Measurements from ENCODE around the gene ZNF800.

Gene ZNF800

GRCh38 chr7:127367679-127368078 is 24.8 kb downstream of the ZNF800 start:
- Histone ChIP-seq H3K4me1 (ENCODE audit: control insufficient read depth, insufficient read depth, low read depth, low read length) (no peaks in the 10 kb centered on the region), H3K4ac (ENCODE audit: low read depth in 1 of 2, low read length in 2 of 2) (no peak overlapping the region), H3K27me3 (ENCODE audit: control insufficient read depth in 1 of 2, insufficient read depth in 1 of 2, low read length in 2 of 2) (no peaks in the 10 kb centered on the region), H2BK120ac (ENCODE audit: low read depth, low read length) (no peak overlapping the region), H3K79me1 (replicated peaks; ENCODE audit: low read length, poor library complexity, severe bottlenecking) (peaks cover 17% of the 10 kb centered on the region), H2BK12ac (ENCODE audit: low read length in 2 of 2) (no peak overlapping the region), H2AK5ac (ENCODE audit: low read length, severe bottlenecking) (no peak overlapping the region), H2BK15ac (ENCODE audit: low read depth, poor library complexity, severe bottlenecking) (no peak overlapping the region), H2BK5ac (ENCODE audit: low read depth, low read length, poor library complexity, severe bottlenecking) (no peak overlapping the region), H3K9ac (ENCODE audit: low read length) (no peak overlapping the region), H3K14ac (ENCODE audit: low read length in 2 of 2) (no peak overlapping the region), H2AFZ (ENCODE audit: low read depth, low read length) (no peak overlapping the region), H4K8ac (ENCODE audit: low read length) (no peak overlapping the region), H3K36me3 (ENCODE audit: control insufficient read depth in 1 of 2, insufficient read depth in 2 of 2, low read depth in 1 of 2, low read length in 2 of 2) (peaks cover 0 to 84% of the 10 kb centered on the region in 2 experiments), H3K27ac (ENCODE audit: low read length, poor library complexity, severe bottlenecking) (no peak overlapping the region), H3K23ac (ENCODE audit: low read length in 2 of 2) (no peak overlapping the region), H3K4me3 (ENCODE audit: insufficient read depth in 1 of 2, low read depth in 1 of 2, low read length in 2 of 2) (no peak overlapping the region), H3K18ac (ENCODE audit: low read depth in 1 of 2, low read length in 2 of 2) (no peak overlapping the region), H3K9me3 (ENCODE audit: control insufficient read depth, low read length) (no peaks in the 10 kb centered on the region), H4K91ac (ENCODE audit: low read length) (no peak overlapping the region), H3K4me2 (ENCODE audit: low read length, poor library complexity, severe bottlenecking) (no peak overlapping the region)
- DNase-seq, result no peak
- 100% methylated on average over 1 of the region's 2 CpGs for WGBS

GRCh38 chr7:127366680-127367079 is 25.8 kb downstream of the ZNF800 start:
- peaks cover 0 to 89% of the 10 kb centered on the region in 2 experiments for H3K36me3 ChIP-seq (ENCODE audit: control insufficient read depth in 1 of 2, insufficient read depth in 2 of 2, low read depth in 1 of 2, low read length in 2 of 2)
- 100% methylated on average over 2 of the region's 2 CpGs for WGBS

DNA sequence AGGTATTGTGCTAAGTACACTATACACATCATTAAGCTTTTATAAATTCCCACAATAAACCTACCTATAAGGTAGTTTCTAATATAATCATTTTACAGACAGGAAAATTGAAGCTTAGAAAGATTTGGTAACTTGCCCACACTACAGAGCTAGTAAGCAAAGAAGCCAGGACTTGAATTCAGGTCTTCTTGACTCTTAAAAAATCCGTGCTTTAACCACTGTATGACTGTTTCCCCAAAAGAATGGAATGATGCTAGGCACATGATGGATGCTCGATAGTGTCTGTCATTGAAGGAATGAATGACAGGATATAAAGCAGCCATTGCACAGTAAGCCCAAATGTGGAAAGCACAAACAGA is 26.6 kb downstream of the ZNF800 start:
- Histone ChIP-seq H3K4me1 (ENCODE audit: control insufficient read depth, insufficient read depth, low read depth, low read length) (no peaks in the 10 kb centered on the region), H3K18ac (ENCODE audit: low read depth in 1 of 2, low read length in 2 of 2) (no peak overlapping the region), H3K27ac (ENCODE audit: low read length, poor library complexity, severe bottlenecking) (no peak overlapping the region), H3K36me3 (ENCODE audit: control insufficient read depth in 1 of 2, insufficient read depth in 2 of 2, low read depth in 1 of 2, low read length in 2 of 2) (peaks cover 4 to 89% of the 10 kb centered on the region in 2 experiments), H2AFZ (ENCODE audit: low read depth, low read length) (no peak overlapping the region), H2AK5ac (ENCODE audit: low read length, severe bottlenecking) (no peak overlapping the region), H3K14ac (ENCODE audit: low read length in 2 of 2) (no peak overlapping the region), H4K91ac (ENCODE audit: low read length) (no peak overlapping the region), H4K8ac (ENCODE audit: low read length) (no peak overlapping the region), H2BK5ac (ENCODE audit: low read depth, low read length, poor library complexity, severe bottlenecking) (no peak overlapping the region), H3K79me1 (replicated peaks; ENCODE audit: low read length, poor library complexity, severe bottlenecking) (peaks cover 20% of the 10 kb centered on the region), H3K9ac (ENCODE audit: low read length) (no peak overlapping the region), H2BK15ac (ENCODE audit: low read depth, poor library complexity, severe bottlenecking) (no peak overlapping the region), H3K4me2 (ENCODE audit: low read length, poor library complexity, severe bottlenecking) (no peak overlapping the region), H3K23ac (ENCODE audit: low read length in 2 of 2) (no peak overlapping the region), H3K9me3 (ENCODE audit: control insufficient read depth, low read length) (no peaks in the 10 kb centered on the region), H3K4me3 (ENCODE audit: insufficient read depth in 1 of 2, low read depth in 1 of 2, low read length in 2 of 2) (no peak overlapping the region), H3K4ac (ENCODE audit: low read depth in 1 of 2, low read length in 2 of 2) (no peak overlapping the region), H2BK12ac (ENCODE audit: low read length in 2 of 2) (no peak overlapping the region), H2BK120ac (ENCODE audit: low read depth, low read length) (no peak overlapping the region), H3K27me3 (ENCODE audit: control insufficient read depth in 1 of 2, insufficient read depth in 1 of 2, low read length in 2 of 2) (no peaks in the 10 kb centered on the region)
- WGBS, result 100% methylated on average over 2 of the region's 2 CpGs
- no peak for DNase-seq

More at GRCh38 chr7:127366680-127367079, 25.8 kb downstream of the ZNF800 start:
- no peak overlapping the region for H4K8ac ChIP-seq (ENCODE audit: low read length)
- H2BK12ac ChIP-seq (ENCODE audit: low read length in 2 of 2), result no peak overlapping the region
- H2BK120ac ChIP-seq (ENCODE audit: low read depth, low read length), result no peak overlapping the region
- H3K14ac ChIP-seq (ENCODE audit: low read length in 2 of 2), result no peak overlapping the region
- no peaks in the 10 kb centered on the region for H3K4me1 ChIP-seq (ENCODE audit: control insufficient read depth, insufficient read depth, low read depth, low read length)
- H3K18ac ChIP-seq (ENCODE audit: low read depth in 1 of 2, low read length in 2 of 2), result no peak overlapping the region
- H3K4me2 ChIP-seq (ENCODE audit: low read length, poor library complexity, severe bottlenecking), result no peak overlapping the region
- H2BK15ac ChIP-seq (ENCODE audit: low read depth, poor library complexity, severe bottlenecking), result no peak overlapping the region
- H2AFZ ChIP-seq (ENCODE audit: low read depth, low read length), result no peak overlapping the region
- H2BK5ac ChIP-seq (ENCODE audit: low read depth, low read length, poor library complexity, severe bottlenecking), result no peak overlapping the region
- H3K4ac ChIP-seq (ENCODE audit: low read depth in 1 of 2, low read length in 2 of 2), result no peak overlapping the region
- no peak for DNase-seq
- no peak overlapping the region for H3K4me3 ChIP-seq (ENCODE audit: insufficient read depth in 1 of 2, low read depth in 1 of 2, low read length in 2 of 2)
- no peak overlapping the region for H3K27ac ChIP-seq (ENCODE audit: low read length, poor library complexity, severe bottlenecking)
- H3K23ac ChIP-seq (ENCODE audit: low read length in 2 of 2), result no peak overlapping the region
- H3K9me3 ChIP-seq (ENCODE audit: control insufficient read depth, low read length), result no peaks in the 10 kb centered on the region
- H4K91ac ChIP-seq (ENCODE audit: low read length), result no peak overlapping the region
- peaks cover 17% of the 10 kb centered on the region for H3K79me1 ChIP-seq (replicated peaks; ENCODE audit: low read length, poor library complexity, severe bottlenecking)
- H3K27me3 ChIP-seq (ENCODE audit: control insufficient read depth in 1 of 2, insufficient read depth in 1 of 2, low read length in 2 of 2), result no peaks in the 10 kb centered on the region
- H2AK5ac ChIP-seq (ENCODE audit: low read length, severe bottlenecking), result no peak overlapping the region
- H3K9ac ChIP-seq (ENCODE audit: low read length), result no peak overlapping the region

- Histone ChIP-seq H3K36me3 (ENCODE audit: control insufficient read depth in 1 of 2, insufficient read depth in 2 of 2, low read depth in 1 of 2, low read length in 2 of 2) (peaks cover 4 to 89% of the 10 kb centered on the region in 2 experiments), H2BK120ac (ENCODE audit: low read depth, low read length) (no peak overlapping the region), H3K9ac (ENCODE audit: low read length) (no peak overlapping the region), H3K18ac (ENCODE audit: low read depth in 1 of 2, low read length in 2 of 2) (no peak overlapping the region), H4K91ac (ENCODE audit: low read length) (no peak overlapping the region), H2AK5ac (ENCODE audit: low read length, severe bottlenecking) (no peak overlapping the region), H3K27me3 (ENCODE audit: control insufficient read depth in 1 of 2, insufficient read depth in 1 of 2, low read length in 2 of 2) (no peaks in the 10 kb centered on the region), H4K8ac (ENCODE audit: low read length) (no peak overlapping the region), H3K79me1 (replicated peaks; ENCODE audit: low read length, poor library complexity, severe bottlenecking) (peaks cover 23% of the 10 kb centered on the region), H2BK15ac (ENCODE audit: low read depth, poor library complexity, severe bottlenecking) (no peak overlapping the region), H3K23ac (ENCODE audit: low read length in 2 of 2) (no peak overlapping the region), H2AFZ (ENCODE audit: low read depth, low read length) (no peak overlapping the region), H3K14ac (ENCODE audit: low read length in 2 of 2) (no peak overlapping the region), H2BK12ac (ENCODE audit: low read length in 2 of 2) (no peak overlapping the region), H2BK5ac (ENCODE audit: low read depth, low read length, poor library complexity, severe bottlenecking) (no peak overlapping the region), H3K4me2 (ENCODE audit: low read length, poor library complexity, severe bottlenecking) (no peak overlapping the region), H3K27ac (ENCODE audit: low read length, poor library complexity, severe bottlenecking) (no peak overlapping the region), H3K9me3 (ENCODE audit: control insufficient read depth, low read length) (no peaks in the 10 kb centered on the region), H3K4ac (ENCODE audit: low read depth in 1 of 2, low read length in 2 of 2) (no peak overlapping the region), H3K4me3 (ENCODE audit: insufficient read depth in 1 of 2, low read depth in 1 of 2, low read length in 2 of 2) (no peak overlapping the region), H3K4me1 (ENCODE audit: control insufficient read depth, insufficient read depth, low read depth, low read length) (no peaks in the 10 kb centered on the region)
- DNase-seq, result peak; percentile 7
- 95% methylated on average over 4 of the region's 5 CpGs for WGBS
Observed at GRCh38 chr7:127365164-127365956, 27.1 kb downstream of the ZNF800 start.
